Measurements from ENCODE around the gene TTYH1.
A peak's percentile ranks its signal among the peaks of the same experiment; 100 is the strongest.

GRCh38 chr19:54448774-54449700, 33.8 kb downstream of the TTYH1 start, which contains the start of gene LENG8:
- TF ChIP-seq JUN (IDR thresholded peaks at IDR 0.05; ENCODE audit: borderline replicate concordance, insufficient read depth, insufficient read length, low read depth): no peak
- TF ChIP-seq POLR2A (IDR thresholded peaks at IDR 0.05; ENCODE audit: low read depth, low read length): peak; percentile 97
- TF ChIP-seq MYC (IDR thresholded peaks at IDR 0.05; ENCODE audit: low read depth, low read length): peak; percentile 9
- TF ChIP-seq, protein P1, sequence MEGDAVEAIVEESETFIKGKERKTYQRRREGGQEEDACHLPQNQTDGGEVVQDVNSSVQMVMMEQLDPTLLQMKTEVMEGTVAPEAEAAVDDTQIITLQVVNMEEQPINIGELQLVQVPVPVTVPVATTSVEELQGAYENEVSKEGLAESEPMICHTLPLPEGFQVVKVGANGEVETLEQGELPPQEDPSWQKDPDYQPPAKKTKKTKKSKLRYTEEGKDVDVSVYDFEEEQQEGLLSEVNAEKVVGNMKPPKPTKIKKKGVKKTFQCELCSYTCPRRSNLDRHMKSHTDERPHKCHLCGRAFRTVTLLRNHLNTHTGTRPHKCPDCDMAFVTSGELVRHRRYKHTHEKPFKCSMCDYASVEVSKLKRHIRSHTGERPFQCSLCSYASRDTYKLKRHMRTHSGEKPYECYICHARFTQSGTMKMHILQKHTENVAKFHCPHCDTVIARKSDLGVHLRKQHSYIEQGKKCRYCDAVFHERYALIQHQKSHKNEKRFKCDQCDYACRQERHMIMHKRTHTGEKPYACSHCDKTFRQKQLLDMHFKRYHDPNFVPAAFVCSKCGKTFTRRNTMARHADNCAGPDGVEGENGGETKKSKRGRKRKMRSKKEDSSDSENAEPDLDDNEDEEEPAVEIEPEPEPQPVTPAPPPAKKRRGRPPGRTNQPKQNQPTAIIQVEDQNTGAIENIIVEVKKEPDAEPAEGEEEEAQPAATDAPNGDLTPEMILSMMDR (IDR thresholded peaks at IDR 0.05; ENCODE audit: extremely low read depth in 1 of 2, insufficient read depth in 1 of 2, low read depth in 1 of 2, low read length in 2 of 2): no peak
- TF ChIP-seq, protein P2, sequence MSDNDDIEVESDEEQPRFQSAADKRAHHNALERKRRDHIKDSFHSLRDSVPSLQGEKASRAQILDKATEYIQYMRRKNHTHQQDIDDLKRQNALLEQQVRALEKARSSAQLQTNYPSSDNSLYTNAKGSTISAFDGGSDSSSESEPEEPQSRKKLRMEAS (IDR thresholded peaks at IDR 0.05; ENCODE audit: insufficient read depth, insufficient read length): no peak
- no peak for TF ChIP-seq EZH2 (IDR thresholded peaks at IDR 0.05; ENCODE audit: borderline replicate concordance, low read depth, low read length, severe bottlenecking)
- TF ChIP-seq POLR2AphosphoS5 (IDR thresholded peaks at IDR 0.05; ENCODE audit: insufficient read depth, low read depth, low read length): peak; percentile 94
- no peak for TF ChIP-seq GATA2 (IDR thresholded peaks at IDR 0.05; ENCODE audit: insufficient read depth, insufficient read length, low read depth, low read length)
- TF ChIP-seq FOS (IDR thresholded peaks at IDR 0.05; ENCODE audit: borderline replicate concordance, insufficient read depth, low read length): no peak
